T-helper 1 cell treated with Interleukin-12 subunit alpha and Interleukin-12 subunit beta and Interleukin-4 antibody, amounts not matched to agents 30 μg/mL and 1 μg/mL, for 36 hours (primary cell): Measurements from ENCODE around the gene SAXO2.
"Not testable (repeated sequence)": the region's sequence is repeated elsewhere in the genome, so short reads cannot be mapped to it uniquely, and the experiment has no call there.

Experiments used
- H3K27ac Mint-ChIP-seq: one replicate; pipeline ENCODE4 v1.8.0; 2021; ENCODE audit warnings: mild to moderate bottlenecking, mixed read lengths
- H3K27me3 Mint-ChIP-seq: one replicate; pipeline ENCODE4 v1.8.0; 2021; ENCODE audit warnings: low read depth, mixed read lengths
- H3K36me3 Mint-ChIP-seq: one replicate; pipeline ENCODE4 v1.8.0; 2021; ENCODE audit warnings: low read depth, mixed read lengths
- H3K4me1 Mint-ChIP-seq: one replicate; pipeline ENCODE4 v1.8.0; 2021; ENCODE audit warnings: low read depth, mixed read lengths
- H3K4me3 Mint-ChIP-seq: one replicate; pipeline ENCODE4 v1.8.0; 2021; ENCODE audit warnings: mild to moderate bottlenecking, moderate library complexity, mixed read lengths
- H3K9me3 Mint-ChIP-seq: one replicate; pipeline ENCODE4 v1.8.0; 2021; ENCODE audit warnings: mixed read lengths

The SAXO2 gene

GRCh38 chr15:82330921-82331320, 68.3 kb downstream of the SAXO2 start:
- not testable (repeated sequence) for H3K27me3 Mint-ChIP-seq, H3K9me3 Mint-ChIP-seq, H3K36me3 Mint-ChIP-seq

GRCh38 chr15:82331576-82332304, 69.1 kb downstream of the SAXO2 start:
- H3K36me3 Mint-ChIP-seq, H3K9me3 Mint-ChIP-seq, H3K27ac Mint-ChIP-seq, H3K27me3 Mint-ChIP-seq, H3K4me3 Mint-ChIP-seq, H3K4me1 Mint-ChIP-seq: not testable (repeated sequence)

More at GRCh38 chr15:82330921-82331320, 68.3 kb downstream of the SAXO2 start:
- H3K27ac Mint-ChIP-seq, H3K4me3 Mint-ChIP-seq, H3K4me1 Mint-ChIP-seq: not testable (repeated sequence)

DNA sequence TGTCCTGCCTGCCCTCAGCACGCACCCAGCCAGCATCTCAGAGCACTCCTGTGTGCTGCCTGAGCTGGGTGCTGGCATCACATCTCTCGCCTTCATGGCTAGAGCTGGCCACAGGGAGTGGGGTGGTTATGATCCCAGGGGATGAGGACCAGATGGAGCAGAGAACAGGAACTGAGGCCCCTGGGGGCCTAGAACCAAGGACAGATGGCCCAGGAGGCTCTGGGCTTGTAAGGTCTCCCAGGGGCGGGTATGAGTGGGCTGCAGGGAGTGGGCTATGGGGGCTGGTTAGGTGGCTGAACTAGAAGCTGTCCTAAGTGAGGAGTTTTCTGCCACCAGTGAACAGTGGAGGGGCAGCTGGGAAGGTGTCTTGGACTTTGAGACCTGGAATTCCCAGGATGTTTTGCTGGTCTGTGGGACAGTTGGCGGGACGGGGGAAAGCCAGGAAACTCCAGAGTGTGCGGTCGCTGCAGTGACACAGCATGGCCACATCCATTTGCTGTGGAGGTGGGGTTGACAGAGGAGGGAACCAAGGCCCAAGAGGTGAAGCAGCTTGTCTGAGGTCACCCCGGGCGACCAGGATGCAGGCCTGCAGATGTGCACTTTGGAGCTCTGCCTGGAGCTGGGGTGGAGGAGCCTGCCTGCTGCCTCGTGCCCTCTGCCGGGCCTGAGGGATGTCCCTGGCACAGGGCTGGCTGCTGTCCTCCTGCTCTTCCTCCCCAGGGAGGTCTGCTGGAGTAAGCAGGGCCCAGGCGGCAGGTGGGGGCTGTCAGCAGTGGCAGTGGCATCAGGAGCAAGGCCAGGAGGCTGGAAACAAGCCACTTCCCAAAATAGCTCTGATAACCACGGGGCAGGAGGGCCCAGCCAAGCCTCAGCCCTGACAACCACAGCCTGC, 70.3 kb downstream of the SAXO2 start:
- H3K4me3 Mint-ChIP-seq, H3K4me1 Mint-ChIP-seq, H3K36me3 Mint-ChIP-seq, H3K27ac Mint-ChIP-seq, H3K9me3 Mint-ChIP-seq, H3K27me3 Mint-ChIP-seq: not testable (repeated sequence)

GRCh38 chr15:82333603-82334553, 71.3 kb downstream of the SAXO2 start:
- H3K9me3 Mint-ChIP-seq, H3K4me1 Mint-ChIP-seq, H3K36me3 Mint-ChIP-seq, H3K27me3 Mint-ChIP-seq, H3K27ac Mint-ChIP-seq, H3K4me3 Mint-ChIP-seq: not testable (repeated sequence)
